ENCODE data around the gene CHM. TPM values are rescaled to one million over a fixed set of nuclear protein-coding genes. Genes with fewer than 3 reads are reported as not detected.

The CHM gene
- total RNA-seq, 2 donors from 2014 or later, result 20.7 to 24.8 TPM

Small RNA genes within 50 kb of the gene (microRNA-seq; reads per million reads assigned to microRNA genes)
- 0 reads per million in 2 donors for gene MIR1321 (ENCODE audit: borderline microRNAs expressed in 2 of 2)
- gene MIR361 (ENCODE audit: borderline microRNAs expressed in 2 of 2), result 3,623 to 4,057 reads per million in 2 donors

Other genes with a start within 250 kb of the CHM start
- gene DACH2, start 100.9 kb upstream of the CHM start, total RNA-seq, result not detected

All from posterior vena cava (tissue), 2 donors.